Urinary bladder (tissue), 4 donors: ENCODE results near the gene PCDHB8. TPM values are rescaled to one million over a fixed set of nuclear protein-coding genes. Genes with fewer than 3 reads are reported as not detected.
"Not testable (repeated sequence)": the region's sequence is repeated elsewhere in the genome, so short reads cannot be mapped to it uniquely, and the experiment has no call there.

Source experiments
- DNase-seq: peaks from one replicate; pipeline ENCODE4 v3.0.0-alpha.2; 2015; ENCODE audit errors: extremely low spot score
- H3K27ac ChIP-seq: one replicate; pipeline ENCODE4 v1.5.1; 2013; ENCODE audit warnings: low read depth, mild to moderate bottlenecking, moderate library complexity
- H3K36me3 ChIP-seq: one replicate; pipeline ENCODE4 v1.6.1; 2013; ENCODE audit warnings: mild to moderate bottlenecking, moderate library complexity; ENCODE audit not compliant: insufficient read depth
- H3K4me1 ChIP-seq: one replicate; pipeline ENCODE4 v1.6.1; 2013; ENCODE audit warnings: mild to moderate bottlenecking, moderate library complexity; ENCODE audit not compliant: insufficient read depth
- H3K4me3 ChIP-seq: one replicate; pipeline ENCODE4 v1.5.1; 2013; ENCODE audit warnings: low read depth, low read length
- WGBS: extraction: QIAGEN DNeasy Blood & Tissue Kit; methylation state at CpG from one replicate; pipeline ENCODE4 v1.1.7; 2013; 5-methylcytosine and 5-hydroxymethylcytosine counted together
- polyA plus RNA-seq: library from polyadenylated mRNA; stranded (reverse); fragments of 200-250 nt; gene quantifications from one replicate; pipeline ENCODE4 v1.2.3, GENCODE V29; 2013
- total RNA-seq: library from RNA; depleted of rRNA; stranded (reverse); fragments of >200 nt; gene quantifications from one replicate; pipeline ENCODE4 v1.2.3, GENCODE V29; 2014
- donor health status: healthy with polysubstance abuse.
- donor health status: healthy.

The PCDHB8 gene
- total and polyA plus RNA-seq, 2 donors, result 1.0 to 1.6 TPM

DNA sequence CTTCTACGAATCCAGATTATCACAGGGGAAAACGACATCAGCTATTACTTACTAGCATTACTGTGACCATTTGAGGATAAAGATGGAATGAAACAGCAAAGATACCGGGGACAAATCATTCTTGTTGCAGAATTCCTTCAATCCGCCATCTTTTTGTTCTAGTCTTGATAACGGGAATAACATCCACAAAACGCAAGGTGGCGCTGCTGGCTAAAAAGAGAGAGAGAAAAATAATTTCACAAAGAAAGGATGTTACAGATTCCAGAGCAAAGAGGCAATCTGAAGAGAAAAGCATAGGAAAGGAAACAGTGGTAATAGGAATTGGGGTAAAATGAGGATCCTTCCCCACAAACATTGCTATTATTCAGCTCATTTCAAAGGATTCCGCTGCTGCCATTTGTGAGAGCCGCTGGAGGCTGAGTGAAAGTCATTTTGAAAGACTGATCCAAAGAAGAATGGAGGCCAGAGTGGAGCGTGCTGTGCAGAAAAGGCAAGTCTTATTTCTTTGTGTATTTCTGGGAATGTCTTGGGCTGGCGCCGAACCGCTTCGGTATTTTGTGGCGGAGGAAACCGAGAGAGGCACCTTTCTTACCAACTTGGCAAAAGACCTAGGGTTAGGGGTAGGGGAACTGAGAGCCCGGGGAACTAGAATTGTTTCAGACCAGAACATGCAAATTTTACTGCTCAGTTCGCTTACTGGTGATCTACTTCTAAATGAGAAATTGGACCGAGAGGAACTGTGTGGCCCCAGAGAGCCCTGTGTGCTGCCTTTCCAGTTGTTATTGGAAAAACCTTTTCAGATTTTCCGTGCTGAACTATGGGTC lies 5.0 kb upstream of the PCDHB8 start, which contains the start of gene PCDHB7:
PCDHB7 (plus strand) TSS at position 264 of the 824 bp plus-strand sequence; CDS start at position 456, 192 bp downstream.
- Histone ChIP-seq H3K27ac (no peak within 1 kb of the TSS), H3K36me3 (no peaks in the 10 kb centered on the region), H3K4me3 (peak within 1 kb of the TSS; percentile 4), H3K4me1 (no peaks in the 10 kb centered on the region)
- WGBS, result 27% methylated on average over 20 of the region's 20 CpGs
- no peak for DNase-seq

DNA sequence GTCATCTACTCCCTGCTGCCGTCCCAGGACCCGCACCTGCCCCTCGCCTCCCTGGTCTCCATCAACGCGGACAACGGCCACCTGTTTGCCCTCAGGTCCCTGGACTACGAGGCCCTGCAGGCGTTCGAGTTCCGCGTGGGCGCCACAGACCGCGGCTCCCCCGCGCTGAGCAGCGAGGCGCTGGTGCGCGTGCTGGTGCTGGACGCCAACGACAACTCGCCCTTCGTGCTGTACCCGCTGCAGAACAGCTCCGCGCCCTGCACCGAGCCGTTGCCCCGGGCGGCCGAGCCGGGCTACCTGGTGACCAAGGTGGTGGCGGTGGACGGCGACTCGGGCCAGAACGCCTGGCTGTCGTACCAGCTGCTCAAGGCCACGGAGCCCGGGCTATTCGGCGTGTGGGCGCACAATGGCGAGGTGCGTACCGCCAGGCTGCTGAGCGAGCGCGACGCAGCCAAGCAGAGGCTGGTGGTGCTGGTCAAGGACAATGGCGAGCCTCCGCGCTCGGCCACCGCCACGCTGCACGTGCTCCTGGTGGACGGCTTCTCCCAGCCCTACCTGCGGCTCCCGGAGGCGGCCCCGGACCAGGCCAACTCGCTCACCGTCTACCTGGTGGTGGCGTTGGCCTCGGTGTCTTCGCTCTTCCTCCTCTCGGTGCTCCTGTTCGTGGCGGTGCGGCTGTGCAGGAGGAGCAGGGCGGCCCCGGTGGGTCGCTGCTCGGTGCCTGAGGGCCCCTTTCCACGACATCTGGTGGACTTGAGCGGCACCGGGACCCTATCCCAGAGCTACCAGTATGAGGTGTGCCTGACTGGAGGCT lies 3.1 kb upstream of the PCDHB8 start:
- not testable (repeated sequence) for DNase-seq, H3K27ac ChIP-seq, H3K4me3 ChIP-seq, H3K36me3 ChIP-seq, H3K4me1 ChIP-seq
- 40% methylated on average over 79 of the region's 79 CpGs for WGBS

DNA sequence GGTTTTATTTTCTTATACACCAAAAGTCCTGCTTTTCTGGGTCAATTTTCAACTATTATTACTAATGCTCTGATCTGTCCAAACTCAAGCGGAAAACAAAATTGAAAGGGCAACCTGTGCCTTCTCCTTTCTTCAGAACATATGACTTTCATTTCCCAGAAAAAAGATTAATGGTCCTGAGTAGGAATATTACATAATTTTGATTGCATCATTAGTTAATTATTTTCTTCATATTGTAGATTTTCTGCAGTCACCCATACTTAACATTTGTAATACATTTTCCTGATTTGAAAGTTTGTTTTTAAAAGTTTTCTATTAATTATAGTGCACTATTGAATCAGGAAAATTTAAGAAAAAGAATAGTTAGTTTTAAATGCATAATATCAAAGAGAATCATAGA lies 1.7 kb upstream of the PCDHB8 start:
- Histone ChIP-seq H3K27ac (no peak overlapping the region), H3K36me3 (no peaks in the 10 kb centered on the region), H3K4me3 (no peak overlapping the region), H3K4me1 (no peaks in the 10 kb centered on the region)
- WGBS, result 72% methylated on average over 1 of the region's 1 CpG
- DNase-seq, result no peak

DNA sequence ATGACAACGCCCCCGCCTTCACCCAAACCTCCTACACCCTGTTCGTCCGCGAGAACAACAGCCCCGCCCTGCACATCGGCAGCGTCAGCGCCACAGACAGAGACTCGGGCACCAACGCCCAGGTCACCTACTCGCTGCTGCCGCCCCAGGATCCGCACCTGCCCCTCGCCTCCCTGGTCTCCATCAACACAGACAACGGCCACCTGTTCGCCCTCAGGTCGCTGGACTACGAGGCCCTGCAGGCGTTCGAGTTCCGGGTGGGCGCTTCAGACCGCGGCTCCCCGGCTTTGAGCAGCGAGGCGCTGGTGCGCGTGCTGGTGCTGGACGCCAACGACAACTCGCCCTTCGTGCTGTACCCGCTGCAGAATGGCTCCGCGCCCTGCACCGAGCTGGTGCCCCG lies 1.8 kb downstream of the PCDHB8 start:
- not testable (repeated sequence) for H3K4me1 ChIP-seq, H3K4me3 ChIP-seq, H3K27ac ChIP-seq, H3K36me3 ChIP-seq, DNase-seq
- WGBS, result 44% methylated on average over 32 of the region's 39 CpGs

DNA sequence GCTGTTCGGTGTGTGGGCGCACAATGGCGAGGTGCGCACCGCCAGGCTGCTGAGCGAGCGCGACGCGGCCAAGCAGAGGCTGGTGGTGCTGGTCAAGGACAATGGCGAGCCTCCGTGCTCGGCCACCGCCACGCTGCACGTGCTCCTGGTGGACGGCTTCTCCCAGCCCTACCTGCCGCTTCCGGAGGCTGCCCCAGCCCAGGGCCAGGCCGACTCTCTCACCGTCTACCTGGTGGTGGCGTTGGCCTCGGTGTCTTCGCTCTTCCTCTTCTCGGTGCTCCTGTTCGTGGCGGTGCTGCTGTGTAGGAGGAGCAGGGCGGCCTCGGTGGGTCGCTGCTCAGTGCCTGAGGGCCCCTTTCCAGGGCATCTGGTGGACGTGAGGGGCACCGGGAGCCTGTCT lies 2.3 kb downstream of the PCDHB8 start:
- H3K36me3 ChIP-seq, H3K4me3 ChIP-seq, H3K4me1 ChIP-seq, H3K27ac ChIP-seq, DNase-seq: not testable (repeated sequence)
- 28% methylated on average over 24 of the region's 32 CpGs for WGBS

DNA sequence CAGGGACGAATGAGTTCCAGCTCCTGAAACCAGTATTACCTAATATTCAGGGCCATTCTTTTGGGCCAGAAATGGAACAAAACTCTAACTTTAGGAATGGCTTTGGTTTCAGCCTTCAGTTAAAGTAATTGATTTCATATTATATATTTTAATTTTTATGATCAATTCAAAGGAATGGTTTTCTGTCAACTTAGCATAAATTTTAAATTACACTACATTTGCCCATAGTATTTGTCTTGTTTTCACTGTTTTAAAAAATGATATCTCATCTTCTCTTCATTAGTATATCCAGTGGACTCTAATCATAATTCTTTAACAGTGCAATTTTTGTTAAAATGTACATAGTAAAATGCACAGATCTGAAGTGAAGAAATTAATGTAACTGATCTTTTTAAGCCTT lies 2.7 kb downstream of the PCDHB8 start:
- Histone ChIP-seq H3K4me1 (no peaks in the 10 kb centered on the region), H3K27ac (no peak overlapping the region), H3K36me3 (no peaks in the 10 kb centered on the region), H3K4me3 (no peak overlapping the region)
- DNase-seq, result no peak
- WGBS, result 52% methylated on average over 1 of the region's 1 CpG

DNA sequence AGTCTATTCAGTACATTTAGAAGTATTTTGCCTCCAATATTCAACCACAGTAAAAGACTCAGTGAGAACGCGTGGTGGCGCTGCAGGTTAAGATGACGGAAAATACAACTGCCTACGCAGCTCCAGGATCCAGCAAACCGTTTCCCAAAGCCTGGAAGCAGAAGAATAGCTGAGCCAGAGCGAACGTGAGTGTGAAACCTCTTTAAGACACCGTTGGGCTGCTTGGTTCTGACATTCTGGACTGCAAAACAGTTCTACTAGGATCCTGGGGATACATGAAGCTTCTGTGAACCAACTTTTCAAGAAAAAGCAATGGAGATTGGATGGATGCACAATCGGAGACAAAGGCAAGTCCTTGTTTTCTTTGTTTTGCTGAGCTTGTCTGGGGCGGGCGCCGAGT lies 4.7 kb downstream of the PCDHB8 start, which contains the start of gene PCDHB16:
PCDHB16 (plus strand) TSS at position 140 of the 400 bp plus-strand sequence; CDS start at position 313, 173 bp downstream.
- no peaks in the 10 kb centered on the region for H3K4me1 ChIP-seq
- H3K27ac ChIP-seq, result no peak within 1 kb of the TSS
- WGBS, result 10% methylated on average over 13 of the region's 13 CpGs
- H3K4me3 ChIP-seq, result peak within 1 kb of the TSS; percentile 10
- DNase-seq, result no peak
- no peaks in the 10 kb centered on the region for H3K36me3 ChIP-seq

DNA sequence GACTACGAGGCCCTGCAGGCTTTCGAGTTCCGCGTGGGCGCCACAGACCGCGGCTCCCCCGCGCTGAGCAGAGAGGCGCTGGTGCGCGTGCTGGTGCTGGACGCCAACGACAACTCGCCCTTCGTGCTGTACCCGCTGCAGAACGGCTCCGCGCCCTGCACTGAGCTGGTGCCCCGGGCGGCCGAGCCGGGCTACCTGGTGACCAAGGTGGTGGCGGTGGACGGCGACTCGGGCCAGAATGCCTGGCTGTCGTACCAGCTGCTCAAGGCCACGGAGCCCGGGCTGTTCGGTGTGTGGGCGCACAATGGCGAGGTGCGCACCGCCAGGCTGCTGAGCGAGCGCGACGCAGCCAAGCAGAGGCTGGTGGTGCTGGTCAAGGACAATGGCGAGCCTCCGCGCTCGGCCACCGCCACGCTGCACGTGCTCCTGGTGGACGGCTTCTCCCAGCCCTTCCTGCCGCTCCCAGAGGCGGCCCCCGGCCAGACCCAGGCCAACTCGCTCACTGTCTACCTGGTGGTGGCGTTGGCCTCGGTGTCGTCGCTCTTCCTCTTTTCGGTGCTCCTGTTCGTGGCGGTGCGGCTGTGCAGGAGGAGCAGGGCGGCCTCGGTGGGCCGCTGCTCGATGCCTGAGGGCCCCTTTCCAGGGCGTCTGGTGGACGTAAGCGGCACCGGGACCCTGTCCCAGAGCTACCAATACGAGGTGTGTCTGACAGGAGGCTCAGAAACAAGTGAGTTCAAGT lies 6.7 kb downstream of the PCDHB8 start:
- WGBS, result 30% methylated on average over 45 of the region's 69 CpGs
- H3K27ac ChIP-seq, H3K4me3 ChIP-seq, DNase-seq, H3K36me3 ChIP-seq, H3K4me1 ChIP-seq: not testable (repeated sequence)

DNA sequence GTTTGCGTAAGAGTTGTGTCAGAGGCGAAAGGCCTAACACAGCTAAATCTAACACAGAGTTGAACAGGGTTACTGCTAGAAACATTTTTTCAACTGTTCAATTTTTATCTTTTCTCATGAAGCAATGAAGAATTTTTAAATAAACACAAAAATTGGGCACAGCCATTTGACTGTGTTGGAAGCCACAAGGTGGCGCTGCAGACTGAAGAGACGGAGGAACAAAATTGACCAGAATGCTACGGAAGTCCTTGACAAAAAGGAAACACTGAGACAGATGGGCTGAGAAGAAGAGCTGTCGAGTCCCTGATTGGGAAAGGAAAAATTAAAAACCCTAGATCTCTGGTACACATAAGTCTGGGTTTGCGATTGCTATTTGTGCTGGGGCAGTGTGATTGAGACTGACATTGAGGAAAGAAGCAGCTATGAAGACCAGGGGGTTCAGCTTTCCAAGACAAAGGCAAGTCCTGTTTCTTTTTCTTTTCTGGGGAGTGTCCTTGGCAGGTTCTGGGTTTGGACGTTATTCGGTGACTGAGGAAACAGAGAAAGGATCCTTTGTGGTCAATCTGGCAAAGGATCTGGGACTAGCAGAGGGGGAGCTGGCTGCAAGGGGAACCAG lies 9.4 kb downstream of the PCDHB8 start, which contains the start of gene PCDHB9:
PCDHB9 (plus strand) TSS at position 265 of the 616 bp plus-strand sequence; CDS start at position 423, 158 bp downstream.
- Histone ChIP-seq H3K4me1 (no peaks in the 10 kb centered on the region), H3K4me3 (no peak within 1 kb of the TSS), H3K36me3 (no peaks in the 10 kb centered on the region), H3K27ac (no peak within 1 kb of the TSS)
- WGBS, result 17% methylated on average over 9 of the region's 9 CpGs
- no peak for DNase-seq

DNA sequence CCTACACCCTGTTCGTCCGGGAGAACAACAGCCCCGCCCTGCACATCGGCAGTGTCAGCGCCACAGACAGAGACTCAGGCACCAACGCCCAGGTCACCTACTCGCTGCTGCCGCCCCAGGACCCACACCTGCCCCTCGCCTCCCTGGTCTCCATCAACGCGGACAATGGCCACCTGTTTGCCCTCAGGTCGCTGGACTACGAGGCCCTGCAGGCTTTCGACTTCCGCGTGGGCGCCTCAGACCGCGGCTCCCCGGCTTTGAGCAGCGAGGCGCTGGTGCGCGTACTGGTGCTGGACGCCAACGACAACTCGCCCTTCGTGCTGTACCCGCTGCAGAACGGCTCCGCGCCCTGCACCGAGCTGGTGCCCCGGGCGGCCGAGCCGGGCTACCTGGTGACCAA lies 11.1 kb downstream of the PCDHB8 start:
- H3K4me1 ChIP-seq, DNase-seq, H3K4me3 ChIP-seq, H3K27ac ChIP-seq, H3K36me3 ChIP-seq: not testable (repeated sequence)
- 30% methylated on average over 35 of the region's 37 CpGs for WGBS

DNA sequence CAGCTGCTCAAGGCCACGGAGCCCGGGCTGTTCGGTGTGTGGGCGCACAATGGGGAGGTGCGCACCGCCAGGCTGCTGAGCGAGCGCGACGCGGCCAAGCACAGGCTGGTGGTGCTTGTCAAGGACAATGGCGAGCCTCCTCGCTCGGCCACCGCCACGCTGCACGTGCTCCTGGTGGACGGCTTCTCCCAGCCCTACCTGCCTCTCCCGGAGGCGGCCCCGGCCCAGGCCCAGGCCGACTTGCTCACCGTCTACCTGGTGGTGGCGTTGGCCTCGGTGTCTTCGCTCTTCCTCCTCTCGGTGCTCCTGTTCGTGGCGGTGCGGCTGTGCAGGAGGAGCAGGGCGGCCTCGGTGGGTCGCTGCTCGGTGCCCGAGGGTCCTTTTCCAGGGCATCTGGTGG lies 11.5 kb downstream of the PCDHB8 start:
- WGBS, result 24% methylated on average over 27 of the region's 35 CpGs
- not testable (repeated sequence) for DNase-seq, H3K27ac ChIP-seq, H3K4me3 ChIP-seq, H3K36me3 ChIP-seq, H3K4me1 ChIP-seq

DNA sequence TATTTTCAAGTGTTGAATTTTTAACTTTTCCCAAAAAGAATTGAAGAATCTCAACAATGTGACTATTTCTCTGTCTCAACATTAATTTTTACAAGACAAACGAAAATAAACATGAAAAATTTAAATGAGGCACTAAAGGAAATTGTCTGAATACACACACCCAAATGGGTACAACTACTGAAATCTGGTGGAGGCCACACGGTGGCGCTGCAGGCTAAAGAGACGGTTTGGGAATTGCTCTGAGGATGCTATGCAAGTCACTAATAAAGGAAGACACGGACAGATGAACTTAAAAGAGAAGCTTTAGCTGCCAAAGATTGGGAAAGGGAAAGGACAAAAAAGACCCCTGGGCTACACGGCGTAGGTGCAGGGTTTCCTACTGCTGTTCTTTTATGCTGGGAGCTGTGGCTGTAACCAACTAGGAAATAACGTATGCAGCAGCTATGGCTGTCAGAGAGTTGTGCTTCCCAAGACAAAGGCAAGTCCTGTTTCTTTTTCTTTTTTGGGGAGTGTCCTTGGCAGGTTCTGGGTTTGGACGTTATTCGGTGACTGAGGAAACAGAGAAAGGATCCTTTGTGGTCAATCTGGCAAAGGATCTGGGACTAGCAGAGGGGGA lies 14.6 kb downstream of the PCDHB8 start, which contains the start of gene PCDHB10:
PCDHB10 (plus strand) TSS at position 244 of the 616 bp plus-strand sequence; CDS start at position 444, 200 bp downstream.
- 4% methylated on average over 10 of the region's 10 CpGs for whole genome bisulfite sequencing
- no peak within 1 kb of the TSS for H3K4me3 ChIP-seq
- H3K4me1 ChIP-seq, result no peaks in the 10 kb centered on the region

More for the DNA sequence above, 14.6 kb downstream of the PCDHB8 start, which contains the start of gene PCDHB10:
- no peak within 1 kb of the TSS for H3K27ac ChIP-seq
- DNase-seq, result no peak
- no peaks in the 10 kb centered on the region for H3K36me3 ChIP-seq
